ENCODE measurements around the gene MTFP1.
"Not testable (repeated sequence)": the region's sequence is repeated elsewhere in the genome, so short reads cannot be mapped to it uniquely, and the experiment has no call there.

MTFP1 gene

DNA sequence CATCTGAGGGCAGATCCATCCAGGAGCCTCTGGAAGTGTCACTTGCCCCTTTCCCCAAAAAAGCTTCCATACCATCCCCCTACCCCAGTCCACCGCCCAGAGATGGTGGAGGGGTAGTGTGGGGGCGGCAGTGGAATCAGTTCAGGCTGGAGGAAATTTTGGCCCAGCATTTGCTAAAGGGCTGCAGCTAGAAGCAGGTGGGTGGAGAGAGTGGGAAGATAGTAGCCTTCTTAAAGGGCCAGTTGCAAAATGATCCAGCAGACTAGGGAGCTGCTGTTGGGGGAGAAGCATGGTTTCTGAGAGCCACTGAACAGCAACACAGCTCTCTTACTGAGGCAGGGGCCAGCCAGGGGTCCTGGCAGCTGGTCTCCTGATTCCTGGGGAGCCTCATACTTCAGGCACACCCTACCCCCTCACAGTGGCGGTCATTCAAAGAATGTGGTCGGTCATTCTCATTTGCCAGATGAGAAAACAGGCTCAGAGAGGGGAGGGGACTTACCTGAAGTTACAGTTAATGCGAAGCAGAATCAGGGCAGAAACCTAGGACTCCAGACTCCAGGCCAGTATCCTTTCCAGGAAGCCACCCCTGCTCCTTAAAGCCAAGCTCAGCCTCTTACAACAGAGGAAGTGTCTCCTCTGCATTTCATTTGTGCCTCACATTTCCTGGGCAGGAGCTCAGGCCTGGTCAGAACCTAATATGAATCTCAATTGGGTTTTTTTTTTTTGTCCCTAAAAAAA lies 23.4 kb upstream of the MTFP1 start:
- no peak for DNase-seq (ENCODE audit: low spot score)

DNA sequence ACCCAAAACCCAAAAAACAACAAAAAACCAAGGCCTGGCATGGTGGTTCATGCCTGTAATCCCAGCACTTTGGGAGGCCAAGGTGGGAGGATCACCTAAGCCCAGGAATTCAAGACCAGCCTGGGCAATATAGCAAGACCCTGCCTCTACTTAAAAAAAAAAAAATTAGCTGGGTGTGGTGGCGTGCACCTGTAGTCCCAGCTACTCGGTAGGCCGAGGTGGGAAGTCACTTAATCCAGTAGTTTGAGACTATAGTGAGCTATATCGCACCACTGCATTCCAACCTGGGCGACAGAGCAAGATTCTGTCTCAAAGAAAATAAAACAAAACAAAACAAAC lies 22.8 kb upstream of the MTFP1 start:
- DNase-seq (ENCODE audit: low spot score) = not testable (repeated sequence)

DNA sequence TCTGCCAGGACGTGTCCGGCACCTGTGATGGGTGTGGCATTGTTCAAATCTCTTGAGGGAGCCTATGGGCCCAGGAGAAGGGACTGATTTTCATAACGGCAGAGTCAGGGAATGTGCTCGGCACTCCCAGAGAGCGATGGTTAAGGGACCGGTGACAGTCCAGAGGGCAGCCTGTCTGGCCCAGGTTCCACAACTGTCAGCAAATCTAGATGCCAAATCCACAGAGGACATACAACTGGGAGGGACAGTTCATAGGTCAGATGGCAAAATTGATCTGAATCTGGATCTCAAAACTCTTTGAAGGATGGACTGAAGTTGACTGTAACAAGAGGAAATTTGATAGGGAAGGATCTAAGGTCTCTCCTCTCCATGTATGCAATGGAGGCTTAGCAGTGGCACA lies 21.3 kb upstream of the MTFP1 start:
- DNase-seq (ENCODE audit: low spot score) = no peak

DNA sequence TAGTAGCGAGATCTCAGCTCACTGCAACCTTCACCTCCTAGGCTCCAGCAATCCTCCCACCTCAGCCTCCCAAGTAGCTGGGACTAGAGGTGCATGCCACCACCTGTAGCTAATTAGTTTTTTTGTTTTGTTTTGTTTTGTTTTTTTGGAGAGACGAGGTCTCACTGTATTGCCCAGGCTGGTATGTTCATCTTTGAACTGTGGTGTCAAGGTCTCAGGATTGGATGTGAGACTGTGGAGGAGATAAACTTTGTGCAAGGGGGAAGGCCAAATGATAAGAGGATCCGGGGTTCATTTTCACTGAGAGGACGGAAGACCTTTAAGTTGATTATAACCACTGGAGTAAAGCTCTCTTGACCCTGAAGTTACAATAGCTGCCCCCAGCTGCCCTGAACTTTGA lies 19.8 kb upstream of the MTFP1 start:
- DNase-seq (ENCODE audit: low spot score) = no peak

DNA sequence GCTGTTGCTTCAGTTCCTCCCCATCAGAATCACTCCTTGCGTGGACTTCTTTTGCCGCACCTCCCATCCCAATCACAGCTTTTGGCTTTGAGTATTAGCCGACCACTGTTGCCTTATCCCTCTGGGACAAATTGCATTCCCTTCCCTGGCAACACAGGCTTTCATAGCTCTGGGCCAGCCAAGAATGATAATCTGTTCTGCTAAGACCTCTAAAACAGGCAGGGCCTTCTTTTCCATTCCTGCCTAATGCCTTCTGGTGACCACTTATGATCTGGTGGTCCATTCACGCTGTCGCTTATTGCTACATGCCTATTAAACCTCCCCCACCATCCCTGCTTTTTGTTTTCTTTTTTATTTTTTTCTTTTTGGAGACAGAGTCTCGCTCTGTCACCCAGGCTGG lies 19.2 kb upstream of the MTFP1 start:
- DNase-seq (ENCODE audit: low spot score) = no peak

DNA sequence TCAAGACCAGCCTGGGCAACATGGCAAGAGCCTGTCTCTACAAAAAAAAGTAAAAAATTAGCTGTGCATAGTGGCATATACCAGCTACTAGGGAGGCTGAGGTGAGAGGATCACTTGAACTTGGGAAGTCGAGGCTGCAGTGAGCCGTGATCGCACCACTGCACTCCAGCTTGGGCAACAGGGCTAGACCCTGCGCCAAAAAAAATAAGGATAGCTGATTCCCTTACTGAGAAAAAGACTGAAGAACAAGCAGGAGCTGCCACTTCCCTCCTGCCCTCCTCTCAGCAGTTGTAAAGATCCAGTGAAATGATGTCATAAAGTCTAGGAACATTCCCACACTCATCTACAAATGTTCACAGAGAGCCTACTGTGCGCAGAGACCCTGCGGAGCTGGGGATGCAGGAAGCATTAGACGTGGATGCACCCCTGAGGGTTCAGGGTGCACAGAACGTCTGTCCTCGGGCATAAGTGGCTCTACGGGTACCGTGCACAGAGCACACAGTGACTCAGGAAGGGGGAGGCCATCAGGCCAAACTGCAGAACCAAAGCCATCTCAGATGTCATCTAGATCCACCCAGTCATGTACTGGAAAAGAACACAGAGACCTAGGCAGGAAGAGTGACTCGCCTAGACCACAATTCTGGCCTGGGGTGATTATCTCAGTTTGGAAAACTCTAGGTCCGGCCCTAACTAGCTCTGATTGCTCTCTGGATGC lies 17.0 kb upstream of the MTFP1 start:
- no peak for DNase-seq (ENCODE audit: low spot score)

DNA sequence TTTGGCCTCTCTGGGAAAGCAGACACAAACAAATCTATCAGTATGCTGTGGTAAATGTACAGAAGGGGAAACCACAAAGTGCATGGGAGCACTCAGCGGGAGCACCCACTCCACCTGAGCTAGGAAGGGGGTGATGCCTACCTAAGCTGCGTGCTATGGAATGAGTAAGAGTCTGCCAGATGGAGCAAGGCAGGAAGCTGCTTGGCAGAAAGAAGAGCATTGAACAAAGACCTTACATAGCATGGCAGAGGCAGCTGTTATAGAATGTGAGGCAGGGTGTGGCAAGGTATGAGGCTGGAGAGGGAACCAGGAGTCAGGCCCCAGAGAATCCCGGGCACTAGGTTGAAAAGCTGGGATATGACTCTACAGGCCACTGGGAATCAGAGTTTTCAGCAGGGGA lies 13.8 kb upstream of the MTFP1 start:
- DNase-seq (ENCODE audit: low spot score) = no peak

DNA sequence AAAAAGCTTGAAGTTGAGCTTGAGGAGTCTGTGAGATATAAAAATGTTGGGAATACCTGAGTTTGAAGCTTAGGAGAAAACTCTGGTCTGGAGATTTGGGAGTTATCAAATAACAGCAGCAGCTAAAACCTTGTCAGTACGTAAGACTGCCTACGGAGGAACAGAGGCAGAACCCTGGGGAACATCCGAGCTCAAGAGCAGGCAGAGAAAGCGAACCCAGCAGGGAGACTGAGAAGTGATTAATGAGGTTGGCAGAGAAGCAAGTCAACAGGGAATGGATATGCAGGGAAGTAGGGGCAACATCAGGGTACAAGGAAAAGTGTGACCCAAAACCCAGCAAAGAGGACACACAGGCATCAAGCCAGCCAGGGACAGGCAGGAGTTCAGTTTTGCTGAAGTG lies 12.6 kb upstream of the MTFP1 start:
- no peak for DNase-seq (ENCODE audit: low spot score)

DNA sequence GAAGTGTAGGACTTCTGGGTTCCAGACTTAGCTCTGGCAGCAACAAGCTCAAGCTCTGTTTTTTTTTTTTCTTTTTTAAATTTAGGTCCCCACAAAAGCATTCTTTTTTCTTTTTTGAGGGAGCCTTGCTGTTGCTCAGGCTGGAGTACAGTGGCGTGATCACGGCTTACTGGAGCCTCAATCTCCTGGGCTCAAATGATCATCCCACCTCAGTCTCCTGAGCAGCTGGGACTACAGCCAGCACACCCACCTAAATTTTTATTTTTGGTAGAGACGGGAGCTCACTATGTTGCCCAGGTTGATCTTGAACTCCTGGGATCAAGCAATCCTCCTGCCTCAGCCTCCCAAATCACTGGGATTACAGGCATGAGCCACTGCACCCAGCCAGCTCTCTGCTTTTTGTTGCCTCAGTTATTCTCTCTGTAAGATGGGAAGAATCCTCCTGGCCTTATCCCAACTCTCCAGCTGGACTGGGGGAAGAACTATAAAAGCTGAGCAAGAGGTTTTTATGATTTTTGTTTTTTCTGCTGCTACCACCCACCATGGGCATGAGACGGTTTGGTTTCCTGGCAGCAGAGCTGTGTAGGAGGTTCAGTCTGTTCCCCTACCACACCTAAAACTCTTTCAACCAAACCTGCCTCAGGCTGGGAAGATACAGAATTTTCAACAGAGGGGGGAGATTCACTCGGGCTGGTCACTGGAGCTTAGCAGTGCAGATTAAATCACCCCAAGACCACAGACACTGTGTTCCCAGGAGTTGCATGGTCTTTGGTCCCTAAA lies 11.6 kb upstream of the MTFP1 start:
- no peak for DNase-seq (ENCODE audit: low spot score)

DNA sequence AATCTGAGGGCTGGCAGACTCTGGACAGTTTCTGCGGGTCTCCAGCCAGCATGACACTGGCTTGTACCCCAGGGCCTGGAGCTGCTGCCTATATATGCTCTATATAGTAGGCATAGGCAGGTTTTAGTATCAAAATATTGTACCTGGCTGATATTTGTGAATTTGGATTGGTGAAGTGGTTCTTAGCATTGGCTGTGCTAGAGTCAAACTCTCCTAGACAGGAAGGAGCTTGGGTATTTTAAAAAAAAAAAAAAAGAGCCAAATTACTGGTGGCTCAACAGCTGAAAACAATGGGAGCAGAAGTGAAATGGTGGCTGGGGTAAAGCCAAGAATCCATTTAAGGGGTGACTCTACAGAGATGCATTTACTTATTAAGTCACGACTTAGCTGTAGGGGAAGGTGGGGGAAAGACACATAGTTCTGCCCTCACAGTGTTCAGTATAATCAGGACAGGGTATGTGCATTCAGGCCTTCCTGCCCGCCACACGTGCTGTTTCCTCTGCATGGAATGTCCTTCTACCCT lies 11.0 kb upstream of the MTFP1 start:
- no peak for DNase-seq (ENCODE audit: low spot score)

DNA sequence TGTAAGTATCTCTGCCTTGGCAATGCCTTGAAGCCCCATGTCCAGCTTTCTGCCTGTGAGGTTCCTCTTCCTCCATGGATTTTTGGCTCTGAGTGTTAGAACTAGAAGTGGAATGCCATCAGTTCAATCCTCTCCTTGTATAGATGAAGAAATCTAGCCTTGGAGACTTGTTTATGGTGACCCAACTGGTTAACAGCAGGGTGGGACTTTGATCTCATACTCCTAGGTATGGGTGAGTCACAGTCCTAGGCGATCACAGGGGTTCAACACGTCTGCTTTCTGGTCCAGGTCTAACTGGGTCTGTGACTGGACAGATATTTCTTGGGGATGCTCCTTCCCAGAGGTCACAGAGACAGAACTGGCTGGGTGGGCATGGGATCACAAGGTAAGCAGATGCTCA lies 9.2 kb upstream of the MTFP1 start:
- no peak for DNase-seq (ENCODE audit: low spot score)

DNA sequence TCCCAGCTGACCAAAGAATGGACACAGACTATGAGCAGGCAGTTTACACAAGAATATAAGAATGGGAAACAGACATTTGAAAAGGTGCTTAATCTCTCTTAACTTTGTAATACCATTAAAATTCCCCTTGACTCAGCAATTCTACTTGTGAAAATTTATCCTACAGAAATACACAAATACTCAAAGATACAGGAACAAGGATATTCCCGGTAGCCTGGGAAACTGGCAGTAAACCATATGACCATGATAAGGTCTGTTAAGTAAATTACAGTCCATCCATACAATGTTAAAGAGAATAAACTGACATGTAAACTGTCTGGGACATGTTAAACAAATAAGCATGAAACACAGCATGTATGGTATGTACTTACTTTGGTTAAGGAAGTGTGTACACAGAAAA lies 8.7 kb upstream of the MTFP1 start:
- no peak for DNase-seq (ENCODE audit: low spot score)

DNA sequence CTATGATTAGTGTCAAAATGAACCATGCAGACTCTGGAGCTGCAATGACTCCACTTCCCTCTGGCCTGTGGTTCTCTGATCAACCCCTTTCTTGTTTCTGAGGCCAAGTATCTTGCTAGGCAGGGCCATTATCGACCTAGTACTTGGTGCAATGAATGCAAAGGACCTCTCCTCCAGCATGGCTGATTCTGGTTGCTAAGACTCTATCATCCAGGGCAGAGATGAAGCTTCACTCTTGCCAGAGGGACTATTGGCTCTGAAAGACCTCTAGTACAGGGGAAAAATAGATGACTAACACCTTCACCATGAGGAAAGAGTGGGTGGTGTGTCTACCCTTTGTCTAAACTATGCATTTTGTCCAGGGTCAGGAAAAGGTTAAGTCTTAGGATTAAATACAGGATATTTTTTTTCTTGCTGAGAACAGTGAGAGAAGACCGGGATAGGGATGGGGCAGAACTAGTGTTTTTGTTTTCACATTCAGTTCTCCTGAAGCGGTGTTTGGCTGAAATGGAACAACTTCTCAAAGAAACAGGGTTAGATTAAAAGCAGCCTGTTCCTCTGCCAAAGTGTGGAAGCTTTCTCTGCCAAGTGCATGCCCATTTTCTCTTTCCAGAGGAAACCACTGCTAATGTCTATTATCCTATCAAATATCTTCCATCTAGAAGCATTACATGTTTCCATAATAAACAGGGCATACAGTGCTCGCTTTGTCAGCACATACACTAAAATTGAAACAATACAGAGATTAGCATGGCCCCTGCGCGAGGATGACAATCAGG lies 5.0 kb upstream of the MTFP1 start:
- DNase-seq (ENCODE audit: low spot score) = peak; percentile 84

DNA sequence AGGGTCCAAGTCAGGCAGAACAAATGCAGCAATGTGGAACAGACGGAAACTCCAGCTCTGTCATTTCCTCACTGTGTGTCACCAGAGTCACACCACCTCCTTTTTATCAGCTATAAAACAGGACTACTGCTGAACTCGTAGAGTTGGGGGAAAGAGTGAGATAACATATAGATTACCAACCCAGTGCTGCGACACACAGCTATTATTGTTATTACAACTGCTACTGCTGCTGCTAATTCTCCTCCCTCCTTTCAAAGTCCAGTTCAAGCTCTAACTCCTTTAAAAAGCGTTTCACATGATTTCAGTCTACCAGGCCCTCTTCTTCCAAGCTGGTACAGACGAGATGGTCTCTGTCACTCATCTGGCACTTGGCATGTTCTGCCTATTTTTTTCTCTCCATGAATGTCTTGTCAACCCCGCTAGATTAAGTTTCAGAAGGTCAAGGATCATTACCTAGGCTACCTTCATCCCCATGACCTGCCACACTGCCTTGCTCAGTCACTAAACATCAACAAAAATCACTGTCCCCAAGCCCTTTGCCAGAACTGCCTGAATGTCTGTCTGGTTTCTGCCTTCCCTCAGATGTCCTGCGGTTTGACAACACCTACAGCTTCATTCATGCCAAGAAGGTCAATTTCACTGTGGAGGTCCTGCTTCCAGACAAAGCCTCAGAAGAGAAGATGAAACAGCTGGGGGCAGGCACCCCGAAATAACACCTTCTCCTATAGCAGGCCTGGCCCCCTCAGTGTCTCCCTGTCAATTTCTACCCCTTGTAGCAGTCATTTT lies 3.7 kb upstream of the MTFP1 start:
- peak; percentile 68 for DNase-seq (ENCODE audit: low spot score)

DNA sequence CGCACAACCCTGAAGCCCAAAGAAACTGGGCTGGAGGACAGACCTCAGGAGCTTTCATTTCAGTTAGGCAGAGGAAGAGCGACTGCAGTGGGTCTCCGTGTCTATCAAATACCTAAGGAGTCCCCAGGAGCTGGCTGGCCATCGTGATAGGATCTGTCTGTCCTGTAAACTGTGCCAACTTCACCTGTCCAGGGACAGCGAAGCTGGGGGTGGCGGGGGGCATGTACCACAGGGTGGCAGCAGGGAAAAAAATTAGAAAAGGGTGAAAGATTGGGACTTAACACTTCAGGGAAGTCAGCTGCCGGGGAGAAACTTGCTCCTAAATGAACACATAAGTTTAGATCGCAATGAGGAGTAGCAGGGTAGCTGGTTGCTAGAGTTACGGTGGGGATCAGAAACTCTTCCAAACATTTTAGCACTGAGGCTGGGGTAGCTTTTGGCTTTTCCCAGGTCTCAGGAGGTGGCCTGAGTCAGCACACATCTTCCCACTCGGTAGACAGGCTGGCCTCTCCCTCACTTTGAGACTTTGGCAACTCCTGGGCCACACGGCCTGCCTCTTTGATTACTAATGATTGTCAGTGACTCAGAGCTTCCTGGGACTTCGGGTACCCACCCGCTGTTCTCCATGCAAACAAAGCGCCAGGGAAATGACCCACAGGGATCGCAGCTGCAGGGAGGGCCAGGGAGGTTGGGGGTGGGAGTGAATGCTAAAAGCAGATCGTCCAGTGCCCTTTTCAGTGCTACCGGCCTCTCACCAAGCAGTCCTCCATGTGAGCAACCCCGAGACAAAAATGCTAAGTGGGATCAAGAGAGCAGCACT lies 2.9 kb upstream of the MTFP1 start:
- peak; percentile 75 for DNase-seq (ENCODE audit: low spot score)

DNA sequence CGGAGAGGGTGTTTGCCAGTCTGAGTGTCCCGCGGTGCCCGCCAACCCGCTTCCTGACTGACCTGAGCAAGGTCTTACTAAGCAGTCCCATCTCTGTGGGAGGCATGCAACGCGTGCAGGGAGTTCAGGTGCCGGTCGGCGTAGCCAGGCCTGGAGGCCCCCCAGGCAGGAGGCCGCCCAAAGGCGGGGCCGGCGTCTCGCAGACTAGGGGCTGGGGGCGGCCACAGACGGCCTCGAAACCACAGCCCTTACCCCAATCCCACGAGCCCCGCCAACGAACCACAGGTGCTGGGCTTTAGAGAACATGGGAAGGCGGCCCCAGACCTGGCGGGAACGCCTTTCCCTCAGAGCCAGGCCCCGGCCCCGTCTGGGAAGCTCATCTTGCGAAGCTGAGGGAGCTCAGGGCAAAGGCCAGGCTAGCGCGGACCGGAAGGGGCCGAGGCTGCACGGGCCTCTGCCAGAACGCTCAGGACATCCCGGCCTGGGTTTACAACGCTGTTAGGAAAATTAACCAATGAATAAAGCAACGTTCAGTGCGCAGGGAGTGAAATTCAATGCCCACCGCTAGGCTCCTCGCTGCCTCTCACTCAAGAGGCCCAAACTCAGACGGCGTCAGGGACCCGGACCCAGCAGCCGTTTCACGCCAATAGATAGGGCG lies 2.1 kb upstream of the MTFP1 start:
- DNase-seq (ENCODE audit: low spot score) = no peak

DNA sequence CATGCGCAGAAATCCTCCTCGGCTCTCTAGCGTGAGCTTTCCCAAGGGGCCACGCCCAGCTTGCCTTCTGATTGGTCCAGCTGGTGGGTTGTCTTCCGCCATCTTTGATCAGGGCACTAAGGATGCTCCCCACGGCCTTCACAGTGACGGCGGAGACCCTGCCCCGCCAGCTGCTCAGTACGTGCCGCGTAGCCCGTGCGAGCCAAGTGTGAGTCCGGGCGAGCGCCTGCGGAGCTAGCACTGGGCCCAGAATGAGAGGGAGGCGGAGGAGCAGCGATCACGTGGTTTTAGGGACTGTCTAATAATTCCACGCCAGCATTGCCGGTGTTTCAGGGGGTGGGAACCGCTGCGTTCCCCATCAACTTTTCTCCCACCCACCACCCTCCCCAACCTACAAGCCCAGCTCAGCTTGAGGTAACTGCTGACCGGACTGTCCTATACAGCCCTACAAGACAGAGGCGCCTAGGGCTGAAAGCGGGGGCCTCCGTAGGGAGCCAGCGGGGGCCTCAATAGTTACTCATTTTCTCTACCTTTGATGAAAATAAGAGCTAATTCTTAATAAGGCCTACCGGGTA lies 1.5 kb upstream of the MTFP1 start:
- DNase-seq (ENCODE audit: low spot score) = peak; percentile 99

DNA sequence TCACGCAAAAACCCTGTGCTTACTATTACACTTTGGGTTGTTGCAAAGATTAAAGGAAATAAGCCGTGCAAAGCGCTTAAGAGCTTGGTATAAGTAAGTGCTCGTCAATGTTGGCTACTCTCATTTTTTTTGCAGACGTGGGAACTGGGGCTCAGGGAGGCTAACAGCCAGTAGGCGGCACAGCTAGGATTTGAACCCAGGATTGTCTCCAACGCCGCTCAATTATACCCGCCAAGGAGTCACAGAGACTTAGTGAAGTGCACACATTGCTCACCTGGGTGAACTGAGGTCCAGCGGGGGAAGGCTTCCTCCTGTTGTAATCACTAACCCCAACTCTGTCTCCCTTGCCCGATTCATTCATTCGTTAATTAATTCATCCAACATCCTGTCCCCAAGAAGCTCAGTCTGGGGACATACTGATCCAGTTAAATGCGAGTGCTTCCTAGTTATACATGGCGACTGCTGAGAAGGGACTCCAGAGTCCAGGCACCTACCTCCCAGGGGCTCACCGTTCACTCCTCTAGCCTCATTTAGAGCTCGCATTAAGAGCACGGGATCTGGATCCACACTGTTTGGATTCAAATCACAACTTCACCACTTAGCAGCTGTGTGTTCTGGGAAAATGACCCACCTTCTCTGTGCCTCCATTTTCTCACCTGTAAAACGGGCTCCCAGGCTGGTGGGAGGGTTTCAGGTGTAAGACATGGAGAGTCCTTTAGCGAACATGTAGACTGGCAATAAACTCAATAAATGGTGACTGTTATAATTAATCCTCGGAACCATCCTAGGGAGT lies 838 bp upstream of the MTFP1 start:
- no peak for DNase-seq (ENCODE audit: low spot score)

DNA sequence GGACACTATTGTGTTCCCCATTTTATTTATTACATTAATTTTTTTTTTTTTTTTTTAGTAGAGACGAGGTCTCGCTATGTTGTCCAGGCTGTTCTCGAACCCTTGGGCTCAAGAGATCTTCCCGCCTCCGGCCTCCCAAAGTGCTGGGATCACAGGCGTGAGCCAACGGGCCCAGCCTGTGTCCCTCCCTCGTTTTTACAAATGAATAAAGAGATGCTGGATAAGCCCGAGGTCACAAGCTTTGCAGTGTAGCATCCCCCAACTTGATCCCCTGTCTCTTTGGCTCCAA lies 297 bp upstream of the MTFP1 start:
- DNase-seq (ENCODE audit: low spot score) = no peak
